ENCODE data around the gene PTPRA. TPM values are rescaled to one million over a fixed set of nuclear protein-coding genes. Genes with fewer than 3 reads are reported as not detected.

The PTPRA gene
- total RNA-seq, 1 donor from 2014 or later: 50.1 TPM

GRCh38 chr20:3037654-3038053 is 164.4 kb downstream of the PTPRA start:
- Histone ChIP-seq H4K20me1 (ENCODE audit: insufficient read depth, low read length) (no peaks in the 10 kb centered on the region), H3K9me3 (ENCODE audit: insufficient read depth, low read depth, low read length) (no peaks in the 10 kb centered on the region), H3K4me1 (ENCODE audit: insufficient read depth, low read length) (peaks cover 6% of the 10 kb centered on the region), H2AFZ (ENCODE audit: low read depth, low read length) (no peak overlapping the region), H3K9ac (ENCODE audit: low read length) (no peak overlapping the region), H3K79me2 (ENCODE audit: insufficient read depth, low read length) (no peaks in the 10 kb centered on the region), H3K4me2 (ENCODE audit: low read length) (no peak overlapping the region), H3K36me3 (ENCODE audit: insufficient read depth, low read length) (peaks cover 17% of the 10 kb centered on the region), H3K27ac (ENCODE audit: low read depth, low read length) (no peak overlapping the region), H3K4me3 (ENCODE audit: insufficient read depth, low read depth, low read length) (no peak overlapping the region), H3K27me3 (ENCODE audit: insufficient read depth, low read length) (no peaks in the 10 kb centered on the region)
- TF ChIP-seq EZH2 (IDR thresholded peaks at IDR 0.05; ENCODE audit: insufficient read depth, low read length) (no peak), CTCF (IDR thresholded peaks at IDR 0.05; ENCODE audit: insufficient read depth, low read depth, low read length) (no peak)
- FAIRE-seq: no peak
- Mint-ChIP-seq H3K9me3 (ENCODE audit: unreplicated experiment) (no peaks in the 10 kb centered on the region), H3K4me1 (ENCODE audit: low read depth, unreplicated experiment) (no peaks in the 10 kb centered on the region), H3K27me3 (ENCODE audit: low read depth, unreplicated experiment) (no peaks in the 10 kb centered on the region), H3K27ac (ENCODE audit: unreplicated experiment) (no peak overlapping the region), H3K36me3 (ENCODE audit: low read depth, unreplicated experiment) (peaks cover 33% of the 10 kb centered on the region), H3K4me3 (ENCODE audit: unreplicated experiment) (no peak overlapping the region)
- DNase-seq (ENCODE audit: low read depth): no peak

GRCh38 chr20:3038454-3038853 is 165.2 kb downstream of the PTPRA start:
- Histone ChIP-seq H2AFZ (ENCODE audit: low read depth, low read length) (no peak overlapping the region), H3K36me3 (ENCODE audit: insufficient read depth, low read length) (peaks cover 17% of the 10 kb centered on the region), H3K4me1 (ENCODE audit: insufficient read depth, low read length) (peaks cover 6% of the 10 kb centered on the region), H3K4me3 (ENCODE audit: insufficient read depth, low read depth, low read length) (no peak overlapping the region), H3K79me2 (ENCODE audit: insufficient read depth, low read length) (no peaks in the 10 kb centered on the region), H3K9me3 (ENCODE audit: insufficient read depth, low read depth, low read length) (no peaks in the 10 kb centered on the region), H3K9ac (ENCODE audit: low read length) (no peak overlapping the region), H3K27ac (ENCODE audit: low read depth, low read length) (no peak overlapping the region), H3K4me2 (ENCODE audit: low read length) (no peak overlapping the region), H4K20me1 (ENCODE audit: insufficient read depth, low read length) (no peaks in the 10 kb centered on the region), H3K27me3 (ENCODE audit: insufficient read depth, low read length) (no peaks in the 10 kb centered on the region)
- H3K27ac Mint-ChIP-seq (ENCODE audit: unreplicated experiment): no peak overlapping the region
- no peaks in the 10 kb centered on the region for H3K4me1 Mint-ChIP-seq (ENCODE audit: low read depth, unreplicated experiment)
- H3K9me3 Mint-ChIP-seq (ENCODE audit: unreplicated experiment): no peaks in the 10 kb centered on the region
- no peak for TF ChIP-seq CTCF (IDR thresholded peaks at IDR 0.05; ENCODE audit: insufficient read depth, low read depth, low read length)
- TF ChIP-seq EZH2 (IDR thresholded peaks at IDR 0.05; ENCODE audit: insufficient read depth, low read length): no peak
- DNase-seq (ENCODE audit: low read depth) (no peak), FAIRE-seq (no peak)
- H3K27me3 Mint-ChIP-seq (ENCODE audit: low read depth, unreplicated experiment): no peaks in the 10 kb centered on the region
- no peak overlapping the region for H3K4me3 Mint-ChIP-seq (ENCODE audit: unreplicated experiment)
- H3K36me3 Mint-ChIP-seq (ENCODE audit: low read depth, unreplicated experiment): peaks cover 33% of the 10 kb centered on the region

GRCh38 chr20:3039426-3039825 is 166.1 kb downstream of the PTPRA start:
- no peaks in the 10 kb centered on the region for H3K27me3 Mint-ChIP-seq (ENCODE audit: low read depth, unreplicated experiment)
- H3K27ac Mint-ChIP-seq (ENCODE audit: unreplicated experiment): no peak overlapping the region
- no peak for FAIRE-seq

More at GRCh38 chr20:3039426-3039825, 166.1 kb downstream of the PTPRA start:
- peaks cover 31% of the 10 kb centered on the region for H3K36me3 Mint-ChIP-seq (ENCODE audit: low read depth, unreplicated experiment)
- Histone ChIP-seq H3K27ac (ENCODE audit: low read depth, low read length) (no peak overlapping the region), H2AFZ (ENCODE audit: low read depth, low read length) (no peak overlapping the region), H3K79me2 (ENCODE audit: insufficient read depth, low read length) (no peaks in the 10 kb centered on the region), H3K4me2 (ENCODE audit: low read length) (no peak overlapping the region), H3K9me3 (ENCODE audit: insufficient read depth, low read depth, low read length) (no peaks in the 10 kb centered on the region), H3K4me3 (ENCODE audit: insufficient read depth, low read depth, low read length) (no peak overlapping the region), H3K36me3 (ENCODE audit: insufficient read depth, low read length) (peaks cover 17% of the 10 kb centered on the region), H3K9ac (ENCODE audit: low read length) (no peak overlapping the region), H3K27me3 (ENCODE audit: insufficient read depth, low read length) (no peaks in the 10 kb centered on the region), H3K4me1 (ENCODE audit: insufficient read depth, low read length) (peaks cover 6% of the 10 kb centered on the region), H4K20me1 (ENCODE audit: insufficient read depth, low read length) (no peaks in the 10 kb centered on the region)
- DNase-seq (ENCODE audit: low read depth): no peak
- no peak for TF ChIP-seq CTCF (IDR thresholded peaks at IDR 0.05; ENCODE audit: insufficient read depth, low read depth, low read length)
- no peak for TF ChIP-seq EZH2 (IDR thresholded peaks at IDR 0.05; ENCODE audit: insufficient read depth, low read length)
- H3K4me3 Mint-ChIP-seq (ENCODE audit: unreplicated experiment): no peak overlapping the region
- no peaks in the 10 kb centered on the region for H3K9me3 Mint-ChIP-seq (ENCODE audit: unreplicated experiment)
- no peaks in the 10 kb centered on the region for H3K4me1 Mint-ChIP-seq (ENCODE audit: low read depth, unreplicated experiment)

All from astrocyte (in vitro differentiated cells and primary cell).